ENCODE measurements around the gene IL1A.

IL1A gene

GRCh38 chr2:112818094-112818902, 34.0 kb upstream of the IL1A start:
- DNase-seq (ENCODE audit: low read depth), result no peak

- no peak for DNase-seq (ENCODE audit: low read depth)
These were observed 32.9 kb upstream of the IL1A start for GRCh38 chr2:112817082-112817689.

- no peak for DNase-seq (ENCODE audit: low read depth)
These were observed 30.0 kb upstream of the IL1A start for GRCh38 chr2:112814278-112814677.

GRCh38 chr2:112813280-112813966, 29.1 kb upstream of the IL1A start:
- DNase-seq (ENCODE audit: low read depth), result no peak

- no peak for DNase-seq (ENCODE audit: low read depth)
These were observed 28.3 kb upstream of the IL1A start for GRCh38 chr2:112812318-112813267.

- no peak for DNase-seq (ENCODE audit: low read depth)
These were observed 27.6 kb upstream of the IL1A start for GRCh38 chr2:112811841-112812306.

- no peak for DNase-seq (ENCODE audit: low read depth)
These were observed 27.1 kb upstream of the IL1A start for GRCh38 chr2:112811276-112811831.

GRCh38 chr2:112809112-112809511, 24.8 kb upstream of the IL1A start:
- DNase-seq (ENCODE audit: low read depth), result no peak

- DNase-seq (ENCODE audit: low read depth), result no peak
These were observed 23.0 kb upstream of the IL1A start for GRCh38 chr2:112807233-112807807.

- no peak for DNase-seq (ENCODE audit: low read depth)
These were observed 21.2 kb upstream of the IL1A start for GRCh38 chr2:112805542-112805941.

GRCh38 chr2:112803691-112804521, 19.6 kb upstream of the IL1A start:
- DNase-seq (ENCODE audit: low read depth), result no peak

GRCh38 chr2:112800881-112801583, 16.7 kb upstream of the IL1A start:
- no peak for DNase-seq (ENCODE audit: low read depth)

GRCh38 chr2:112798979-112799975, 15.0 kb upstream of the IL1A start:
- DNase-seq (ENCODE audit: low read depth), result no peak

GRCh38 chr2:112796486-112796885, 12.2 kb upstream of the IL1A start:
- DNase-seq (ENCODE audit: low read depth), result no peak

GRCh38 chr2:112795774-112796173, 11.5 kb upstream of the IL1A start:
- DNase-seq (ENCODE audit: low read depth), result no peak

- no peak for DNase-seq (ENCODE audit: low read depth)
These were observed 10.5 kb upstream of the IL1A start for GRCh38 chr2:112794841-112795240.

- no peak for DNase-seq (ENCODE audit: low read depth)
These were observed 9.9 kb upstream of the IL1A start for GRCh38 chr2:112794131-112794733.

- DNase-seq (ENCODE audit: low read depth), result no peak
These were observed 9.2 kb upstream of the IL1A start for GRCh38 chr2:112793449-112793978.
